Liver (tissue), 9 donors: Measurements from ENCODE around the gene MYLIP. TPM values are rescaled to one million over a fixed set of nuclear protein-coding genes. Genes with fewer than 3 reads are reported as not detected.

Source experiments
- DNase-seq: peaks from one replicate; pipeline ENCODE4 v3.0.0-alpha.2; 2017; ENCODE audit warnings: low spot score
- H3K27ac ChIP-seq, 2 donors: one replicate each; pipeline ENCODE4 v1.7.0; 2013; ENCODE audit warnings: inconsistent platforms in 2 of 2, low read length in 2 of 2, control low read depth in 1 of 2, low read depth in 1 of 2, mild to moderate bottlenecking in 1 of 2
- H3K27me3 ChIP-seq, 4 donors: one replicate each; pipeline versions ENCODE4 v1.6.1 to v1.7.0; 2013; ENCODE audit warnings: low read length in 3 of 4, inconsistent platforms in 1 of 4, mild to moderate bottlenecking in 1 of 4, moderate library complexity in 1 of 4; ENCODE audit not compliant: control insufficient read depth in 4 of 4, insufficient read depth in 4 of 4
- H3K36me3 ChIP-seq, 4 donors: one replicate each; pipeline versions ENCODE4 v1.6.1 to v1.7.0; 2013; ENCODE audit warnings: low read length in 3 of 4, mild to moderate bottlenecking in 3 of 4, low read depth in 1 of 4, moderate library complexity in 1 of 4; ENCODE audit not compliant: control insufficient read depth in 4 of 4, insufficient read depth in 3 of 4
- H3K4me1 ChIP-seq, 4 donors: one replicate each; pipeline versions ENCODE4 v1.6.1 to v1.7.0; 2013; ENCODE audit warnings: low read length in 3 of 4, mild to moderate bottlenecking in 3 of 4, moderate library complexity in 1 of 4; ENCODE audit not compliant: control insufficient read depth in 4 of 4, insufficient read depth in 4 of 4
- H3K4me3 ChIP-seq, 3 donors: one replicate each; pipeline versions ENCODE4 v1.6.1 to v1.7.0; 2013; ENCODE audit warnings: low read length in 3 of 3, control low read depth in 1 of 3, low read depth in 1 of 3, mild to moderate bottlenecking in 1 of 3
- H3K9ac ChIP-seq, 2 donors: one replicate each; pipeline ENCODE4 v1.7.0; 2013; ENCODE audit warnings: low read length in 2 of 2, mild to moderate bottlenecking in 2 of 2, moderate library complexity in 2 of 2, control low read depth in 1 of 2, low read depth in 1 of 2
- H3K9me3 ChIP-seq, 4 donors: one replicate each; pipeline versions ENCODE4 v1.6.1 to v1.7.0; 2013; ENCODE audit warnings: low read length in 3 of 4; ENCODE audit not compliant: control insufficient read depth in 4 of 4
- EGR1 ChIP-seq, 2 donors: IDR thresholded peaks; 2 replicates each; pipeline ENCODE4 v1.6.1; 2016 to 2018; ENCODE audit warnings: antibody characterized with exemption in 2 of 2, low read depth in 2 of 2
- FOXA1 ChIP-seq: IDR thresholded peaks from 2 replicates; pipeline ENCODE4 v1.6.1; 2016; ENCODE audit warnings: antibody characterized with exemption
- FOXA2 ChIP-seq: IDR thresholded peaks from 2 replicates; pipeline ENCODE4 v1.6.1; 2016; ENCODE audit warnings: antibody characterized with exemption
- GABPA ChIP-seq, 2 donors: IDR thresholded peaks in 1 of 2; conservative IDR thresholded peaks in 1 of 2; 2 replicates each; pipeline ENCODE4 v1.6.1; 2016; ENCODE audit warnings: antibody characterized with exemption in 2 of 2, mild to moderate bottlenecking in 1 of 2, moderate library complexity in 1 of 2
- HNF4A ChIP-seq, 2 donors: conservative IDR thresholded peaks; 2 replicates each; pipeline ENCODE4 v1.6.1; 2016; ENCODE audit warnings: antibody characterized with exemption in 2 of 2, mild to moderate bottlenecking in 2 of 2
- NR2F2 ChIP-seq: IDR thresholded peaks from 2 replicates; pipeline ENCODE4 v1.6.1; 2016; ENCODE audit warnings: antibody characterized with exemption
- RXRA ChIP-seq, 2 donors: IDR thresholded peaks; 2 replicates each; pipeline ENCODE4 v1.6.1; 2017 to 2018; ENCODE audit warnings: antibody characterized with exemption in 2 of 2, mild to moderate bottlenecking in 1 of 2
- YY1 ChIP-seq: IDR thresholded peaks from 2 replicates; pipeline ENCODE4 v1.6.1; 2016; ENCODE audit warnings: antibody characterized with exemption, mild to moderate bottlenecking
- WGBS: extraction: QIAGEN DNeasy Blood & Tissue Kit; methylation state at CpG from one replicate; pipeline ENCODE4 v1.1.7; 2013; 5-methylcytosine and 5-hydroxymethylcytosine counted together
- polyA plus RNA-seq, 2 donors: library from polyadenylated mRNA; stranded (reverse) in 1 of 2; unstranded in 1 of 2; fragments of 200-250 nt in 1 of 2; fragments of >200 nt in 1 of 2; fragmentation: Nextera tagmentation in 1 of 2; extraction: Ambion mirVana in 1 of 2; gene quantifications; one replicate each; pipeline versions ENCODE4 v1.2.1 to v1.2.3, GENCODE V29; 2013 to 2015
- total RNA-seq, 2 donors: library from RNA; depleted of rRNA; stranded (reverse); fragments of >200 nt; gene quantifications; one replicate each; pipeline ENCODE4 v1.2.3, GENCODE V29; 2014
- TF ChIP-seq, protein P1 (sequence below): IDR thresholded peaks from 2 replicates; pipeline ENCODE4 v1.6.1; 2016; ENCODE audit warnings: antibody characterized with exemption
- TF ChIP-seq, protein P2 (sequence below): IDR thresholded peaks from 2 replicates; pipeline ENCODE4 v1.6.1; 2016; ENCODE audit warnings: antibody characterized with exemption, mild to moderate bottlenecking
- TF ChIP-seq, protein P3 (sequence below): IDR thresholded peaks from 2 replicates; pipeline ENCODE4 v1.6.1; 2016; ENCODE audit warnings: antibody characterized with exemption
- TF ChIP-seq, protein P4 (sequence below): IDR thresholded peaks from 2 replicates; pipeline ENCODE4 v1.6.1; 2016; ENCODE audit warnings: antibody characterized with exemption
- donor health status: healthy.
- donor health status: healthy.
- donor health status: healthy.
- donor health status: healthy.
- donor health status: healthy.

The MYLIP gene
- total and polyA plus RNA-seq, 4 donors = 2.7 to 29.4 (median 4.4) TPM

DNA sequence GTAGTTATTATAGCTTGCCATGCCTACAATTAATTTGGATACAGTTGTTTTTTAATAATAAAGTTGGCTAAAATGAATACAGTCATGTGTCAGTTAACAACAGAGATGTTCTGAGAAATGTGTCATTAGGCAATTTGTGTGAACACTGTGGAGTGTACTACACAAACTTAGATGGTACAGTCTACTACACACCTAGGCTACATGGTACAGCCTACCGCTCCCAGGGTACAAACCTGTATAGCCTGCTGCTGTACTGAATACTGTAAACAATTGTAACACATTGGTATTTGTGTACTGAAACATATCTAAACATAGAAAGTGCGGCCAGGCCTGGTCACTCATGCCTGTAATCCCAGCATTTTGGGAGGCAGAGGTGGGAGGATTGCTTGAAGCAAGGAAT lies 50.2 kb downstream of the MYLIP start:
- no peak for DNase-seq
- H3K27ac ChIP-seq = no peak overlapping the region
- H3K4me3 ChIP-seq = no peak overlapping the region
- no peaks in the 10 kb centered on the region for H3K9me3 ChIP-seq
- H3K4me1 ChIP-seq = peaks cover 0 to 3% (median 0%) of the 10 kb centered on the region in 4 donors
- no peak for TF ChIP-seq YY1
- TF ChIP-seq FOXA2 = no peak
- no peak for TF ChIP-seq HNF4A (conservative IDR thresholded peaks at IDR 0.05)
- no peak for TF ChIP-seq NR2F2
- TF ChIP-seq FOXA1 = no peak
- TF ChIP-seq, protein P1, sequence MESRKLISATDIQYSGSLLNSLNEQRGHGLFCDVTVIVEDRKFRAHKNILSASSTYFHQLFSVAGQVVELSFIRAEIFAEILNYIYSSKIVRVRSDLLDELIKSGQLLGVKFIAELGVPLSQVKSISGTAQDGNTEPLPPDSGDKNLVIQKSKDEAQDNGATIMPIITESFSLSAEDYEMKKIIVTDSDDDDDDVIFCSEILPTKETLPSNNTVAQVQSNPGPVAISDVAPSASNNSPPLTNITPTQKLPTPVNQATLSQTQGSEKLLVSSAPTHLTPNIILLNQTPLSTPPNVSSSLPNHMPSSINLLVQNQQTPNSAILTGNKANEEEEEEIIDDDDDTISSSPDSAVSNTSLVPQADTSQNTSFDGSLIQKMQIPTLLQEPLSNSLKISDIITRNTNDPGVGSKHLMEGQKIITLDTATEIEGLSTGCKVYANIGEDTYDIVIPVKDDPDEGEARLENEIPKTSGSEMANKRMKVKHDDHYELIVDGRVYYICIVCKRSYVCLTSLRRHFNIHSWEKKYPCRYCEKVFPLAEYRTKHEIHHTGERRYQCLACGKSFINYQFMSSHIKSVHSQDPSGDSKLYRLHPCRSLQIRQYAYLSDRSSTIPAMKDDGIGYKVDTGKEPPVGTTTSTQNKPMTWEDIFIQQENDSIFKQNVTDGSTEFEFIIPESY = no peak
- TF ChIP-seq, protein P2, sequence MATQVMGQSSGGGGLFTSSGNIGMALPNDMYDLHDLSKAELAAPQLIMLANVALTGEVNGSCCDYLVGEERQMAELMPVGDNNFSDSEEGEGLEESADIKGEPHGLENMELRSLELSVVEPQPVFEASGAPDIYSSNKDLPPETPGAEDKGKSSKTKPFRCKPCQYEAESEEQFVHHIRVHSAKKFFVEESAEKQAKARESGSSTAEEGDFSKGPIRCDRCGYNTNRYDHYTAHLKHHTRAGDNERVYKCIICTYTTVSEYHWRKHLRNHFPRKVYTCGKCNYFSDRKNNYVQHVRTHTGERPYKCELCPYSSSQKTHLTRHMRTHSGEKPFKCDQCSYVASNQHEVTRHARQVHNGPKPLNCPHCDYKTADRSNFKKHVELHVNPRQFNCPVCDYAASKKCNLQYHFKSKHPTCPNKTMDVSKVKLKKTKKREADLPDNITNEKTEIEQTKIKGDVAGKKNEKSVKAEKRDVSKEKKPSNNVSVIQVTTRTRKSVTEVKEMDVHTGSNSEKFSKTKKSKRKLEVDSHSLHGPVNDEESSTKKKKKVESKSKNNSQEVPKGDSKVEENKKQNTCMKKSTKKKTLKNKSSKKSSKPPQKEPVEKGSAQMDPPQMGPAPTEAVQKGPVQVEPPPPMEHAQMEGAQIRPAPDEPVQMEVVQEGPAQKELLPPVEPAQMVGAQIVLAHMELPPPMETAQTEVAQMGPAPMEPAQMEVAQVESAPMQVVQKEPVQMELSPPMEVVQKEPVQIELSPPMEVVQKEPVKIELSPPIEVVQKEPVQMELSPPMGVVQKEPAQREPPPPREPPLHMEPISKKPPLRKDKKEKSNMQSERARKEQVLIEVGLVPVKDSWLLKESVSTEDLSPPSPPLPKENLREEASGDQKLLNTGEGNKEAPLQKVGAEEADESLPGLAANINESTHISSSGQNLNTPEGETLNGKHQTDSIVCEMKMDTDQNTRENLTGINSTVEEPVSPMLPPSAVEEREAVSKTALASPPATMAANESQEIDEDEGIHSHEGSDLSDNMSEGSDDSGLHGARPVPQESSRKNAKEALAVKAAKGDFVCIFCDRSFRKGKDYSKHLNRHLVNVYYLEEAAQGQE = no peak
- TF ChIP-seq, protein P3, sequence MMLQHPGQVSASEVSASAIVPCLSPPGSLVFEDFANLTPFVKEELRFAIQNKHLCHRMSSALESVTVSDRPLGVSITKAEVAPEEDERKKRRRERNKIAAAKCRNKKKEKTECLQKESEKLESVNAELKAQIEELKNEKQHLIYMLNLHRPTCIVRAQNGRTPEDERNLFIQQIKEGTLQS = no peak
- TF ChIP-seq, protein P4, sequence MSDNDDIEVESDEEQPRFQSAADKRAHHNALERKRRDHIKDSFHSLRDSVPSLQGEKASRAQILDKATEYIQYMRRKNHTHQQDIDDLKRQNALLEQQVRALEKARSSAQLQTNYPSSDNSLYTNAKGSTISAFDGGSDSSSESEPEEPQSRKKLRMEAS = no peak
- no peaks in the 10 kb centered on the region for H3K27me3 ChIP-seq
- no peaks in the 10 kb centered on the region for H3K36me3 ChIP-seq
- no peak overlapping the region for H3K9ac ChIP-seq
- WGBS = 94% methylated on average over 2 of the region's 2 CpGs

DNA sequence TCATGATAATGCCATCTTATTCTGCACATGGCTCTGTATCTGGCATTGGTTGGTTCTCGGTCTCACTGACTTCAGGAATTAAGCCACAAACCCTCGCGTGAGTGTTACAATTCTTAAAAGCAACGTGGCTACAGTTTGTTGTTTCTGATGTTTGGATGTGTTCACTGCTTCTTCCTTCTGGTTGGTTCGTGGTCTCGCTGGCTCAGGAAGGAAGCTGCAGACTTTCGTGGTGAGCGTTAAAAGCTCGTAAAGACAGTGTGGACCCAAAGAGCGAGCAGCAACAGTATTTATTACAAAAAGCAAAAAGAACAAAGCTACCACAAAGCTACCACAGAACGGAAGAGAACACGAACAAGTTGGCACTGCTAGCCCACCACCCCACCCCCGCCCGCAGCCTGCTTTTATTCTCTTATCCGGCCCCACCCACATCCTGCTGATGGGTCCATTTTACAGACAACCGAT lies 51.1 kb downstream of the MYLIP start:
- Histone ChIP-seq H3K27ac (no peak overlapping the region), H3K9ac (no peak overlapping the region), H3K9me3 (no peaks in the 10 kb centered on the region), H3K36me3 (no peaks in the 10 kb centered on the region), H3K27me3 (no peaks in the 10 kb centered on the region), H3K4me3 (no peak overlapping the region), H3K4me1 (peaks cover 0 to 3% (median 0%) of the 10 kb centered on the region in 4 donors)
- DNase-seq = no peak
- TF ChIP-seq FOXA1 (no peak), RXRA (IDR thresholded peaks at IDR 0.05) (no peak), GABPA (IDR thresholded peaks at IDR 0.05 in 1 of 2, conservative IDR thresholded peaks at IDR 0.05 in 1 of 2) (no peak), EGR1 (IDR thresholded peaks at IDR 0.05; ENCODE audit: low read depth in 2 of 2) (no peak), FOXA2 (no peak)
- TF ChIP-seq, protein P2 = no peak
- WGBS = 82% methylated on average over 16 of the region's 16 CpGs
